Panc1 (cell line): ENCODE data around the gene TIAL1.

Source experiments
- POLR2AphosphoS5 ChIP-seq: IDR thresholded peaks from 2 replicates; pipeline ENCODE4 v1.6.1; 2012; ENCODE audit warnings: mild to moderate bottlenecking, low read depth, low read length, moderate library complexity
- SIN3A ChIP-seq: IDR thresholded peaks from 2 replicates; pipeline ENCODE4 v1.6.1; 2012; ENCODE audit warnings: low read depth, mild to moderate bottlenecking, low read length, moderate library complexity, borderline replicate concordance; ENCODE audit not compliant: insufficient read depth

DNA sequence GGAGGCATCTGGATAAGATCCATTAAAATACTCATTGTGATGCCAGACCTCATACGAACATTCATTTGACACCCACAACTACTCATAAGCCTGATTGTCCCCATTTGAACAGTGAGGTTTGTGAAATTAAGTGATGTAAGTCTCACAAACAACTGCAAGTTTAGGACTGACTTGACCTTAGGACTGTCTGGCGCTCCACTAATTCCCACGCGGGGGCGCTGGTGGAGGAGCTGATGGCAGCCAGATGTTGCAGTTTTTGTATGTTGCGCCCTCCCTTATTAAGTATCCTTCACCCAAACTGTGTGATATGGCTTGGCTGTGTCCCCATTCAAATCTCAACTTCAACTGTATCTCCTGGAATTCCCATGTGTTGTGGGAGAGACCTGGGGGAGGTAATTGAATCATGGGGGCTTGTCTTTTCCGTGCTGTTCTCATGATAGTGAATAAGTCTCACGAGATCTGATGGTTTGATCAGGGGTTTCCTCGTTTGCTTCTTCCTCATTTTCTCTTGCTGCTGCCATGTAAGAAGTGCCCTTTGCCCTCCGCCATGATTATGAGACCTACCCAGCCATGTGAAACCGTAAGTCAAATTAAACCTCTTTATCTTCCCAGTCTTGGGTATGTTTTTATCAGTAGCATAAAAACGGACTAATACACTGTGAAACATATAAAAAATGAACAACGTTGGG lies 20.3 kb upstream of the TIAL1 start:
- TF ChIP-seq POLR2AphosphoS5, result no peak
- TF ChIP-seq SIN3A, result no peak
